Measurements from ENCODE around the gene MEST.
"Not testable (repeated sequence)": the region's sequence is repeated elsewhere in the genome, so short reads cannot be mapped to it uniquely, and the experiment has no call there.

- TF ChIP-seq FIP1L1 (IDR thresholded peaks at IDR 0.05; ENCODE audit: borderline replicate concordance, insufficient read depth, low read depth, low read length); FOXP4 (CRISPR knock-in tag; IDR thresholded peaks at IDR 0.05); ZNF609 (CRISPR knock-in tag; IDR thresholded peaks at IDR 0.05; ENCODE audit: borderline replicate concordance); CSRNP2 (CRISPR knock-in tag; conservative IDR thresholded peaks at IDR 0.05; ENCODE audit: low read depth); RAD51 (IDR thresholded peaks at IDR 0.05; ENCODE audit: borderline replicate concordance); SUZ12 (IDR thresholded peaks at IDR 0.05; ENCODE audit: low read depth, low read length); ZBTB7A (CRISPR knock-in tag; IDR thresholded peaks at IDR 0.05); ZNF263 (CRISPR knock-in tag; IDR thresholded peaks at IDR 0.05); ZNF737 (CRISPR knock-in tag; IDR thresholded peaks at IDR 0.05; ENCODE audit: borderline replicate concordance); EZH2 (conservative IDR thresholded peaks at IDR 0.05; ENCODE audit: low read depth, low read length); MBNL3 (CRISPR knock-in tag; conservative IDR thresholded peaks at IDR 0.05); NBN (conservative IDR thresholded peaks at IDR 0.05); PHF8 (CRISPR knock-in tag; IDR thresholded peaks at IDR 0.05): not testable (repeated sequence)
Observed at GRCh38 chr7:130523519-130524125, 31.7 kb downstream of the MEST start.
